ENCODE measurements around the gene HIGD1B.

The HIGD1B gene

DNA sequence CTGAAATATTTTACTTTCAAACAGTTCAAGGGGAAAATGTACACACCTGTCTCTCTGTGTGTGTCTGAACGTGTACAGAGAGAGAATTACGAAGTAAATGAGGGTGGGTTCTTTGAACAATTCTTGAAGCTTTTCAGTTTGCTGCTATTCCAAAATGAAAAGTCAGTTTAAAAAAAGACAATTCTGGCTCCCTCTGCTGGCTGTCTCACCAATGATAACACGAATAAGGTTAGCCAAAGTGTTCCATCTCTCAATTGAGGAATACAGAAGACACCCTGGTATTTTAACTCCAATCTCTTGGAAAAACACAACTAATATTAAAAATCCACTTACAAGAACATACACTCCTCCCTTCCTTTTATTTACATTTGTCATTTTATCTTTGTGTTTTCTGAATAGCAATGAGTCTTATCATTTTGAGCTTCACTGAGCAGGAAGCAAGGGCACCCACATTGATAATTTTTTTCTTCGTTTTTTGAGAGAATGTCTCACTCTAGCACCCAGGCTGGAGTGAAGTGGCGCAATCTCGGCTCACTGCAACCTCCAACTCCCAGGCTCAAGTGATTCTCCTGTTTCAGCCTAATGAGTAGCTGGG lies 31.0 kb downstream of the HIGD1B start:
- no peak for DNase-seq (ENCODE audit: low read depth in 2 of 2, low spot score in 1 of 2)

GRCh38 chr17:44879376-44879775 lies 31.7 kb downstream of the HIGD1B start:
- DNase-seq (ENCODE audit: low read depth in 2 of 2, low spot score in 1 of 2) = no peak

GRCh38 chr17:44880062-44880461 lies 32.4 kb downstream of the HIGD1B start:
- DNase-seq (ENCODE audit: low read depth in 2 of 2, low spot score in 1 of 2) = no peak

DNA sequence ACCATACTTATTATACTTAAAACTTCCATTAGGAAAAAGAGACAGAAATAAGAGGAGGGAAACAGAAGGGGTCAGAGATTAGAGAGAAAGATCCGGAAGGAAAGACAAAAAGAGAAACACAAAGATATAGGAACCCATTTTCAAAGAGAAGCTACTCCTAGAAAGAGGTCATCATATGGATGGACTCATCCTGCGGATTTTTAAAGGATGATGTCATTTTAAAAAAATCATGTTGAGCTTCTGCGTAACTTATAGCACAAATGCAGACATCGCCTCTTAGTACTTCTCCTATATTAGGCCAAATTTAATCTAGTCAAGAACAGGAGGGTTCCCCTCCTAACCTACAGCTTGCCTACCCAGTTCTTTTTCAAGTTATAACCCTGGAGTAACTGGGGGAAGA lies 33.5 kb downstream of the HIGD1B start:
- DNase-seq (ENCODE audit: low read depth in 2 of 2, low spot score in 1 of 2) = no peak

GRCh38 chr17:44884941-44885340 lies 37.3 kb downstream of the HIGD1B start:
- DNase-seq (ENCODE audit: low read depth in 2 of 2, low spot score in 1 of 2) = no peak

DNA sequence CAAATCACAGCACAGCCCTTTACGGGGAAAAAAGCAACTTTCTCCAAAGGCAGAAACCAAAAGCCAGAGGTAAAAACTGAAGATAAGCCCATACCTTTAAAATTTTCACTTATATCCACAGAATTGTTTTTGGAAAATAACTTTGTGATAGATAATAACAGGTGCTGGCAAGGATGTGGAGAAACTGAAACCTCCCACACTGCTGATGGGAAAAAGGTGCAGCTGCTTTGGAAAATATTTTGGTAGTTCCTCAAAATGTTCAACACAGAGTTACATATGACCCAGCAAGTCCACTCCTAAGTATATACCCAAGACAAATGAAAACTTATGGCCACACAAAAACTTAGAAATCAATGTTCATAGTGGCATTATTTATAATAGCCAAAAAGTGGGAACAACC lies 39.3 kb downstream of the HIGD1B start:
- no peak for DNase-seq (ENCODE audit: low read depth in 2 of 2, low spot score in 1 of 2)

DNA sequence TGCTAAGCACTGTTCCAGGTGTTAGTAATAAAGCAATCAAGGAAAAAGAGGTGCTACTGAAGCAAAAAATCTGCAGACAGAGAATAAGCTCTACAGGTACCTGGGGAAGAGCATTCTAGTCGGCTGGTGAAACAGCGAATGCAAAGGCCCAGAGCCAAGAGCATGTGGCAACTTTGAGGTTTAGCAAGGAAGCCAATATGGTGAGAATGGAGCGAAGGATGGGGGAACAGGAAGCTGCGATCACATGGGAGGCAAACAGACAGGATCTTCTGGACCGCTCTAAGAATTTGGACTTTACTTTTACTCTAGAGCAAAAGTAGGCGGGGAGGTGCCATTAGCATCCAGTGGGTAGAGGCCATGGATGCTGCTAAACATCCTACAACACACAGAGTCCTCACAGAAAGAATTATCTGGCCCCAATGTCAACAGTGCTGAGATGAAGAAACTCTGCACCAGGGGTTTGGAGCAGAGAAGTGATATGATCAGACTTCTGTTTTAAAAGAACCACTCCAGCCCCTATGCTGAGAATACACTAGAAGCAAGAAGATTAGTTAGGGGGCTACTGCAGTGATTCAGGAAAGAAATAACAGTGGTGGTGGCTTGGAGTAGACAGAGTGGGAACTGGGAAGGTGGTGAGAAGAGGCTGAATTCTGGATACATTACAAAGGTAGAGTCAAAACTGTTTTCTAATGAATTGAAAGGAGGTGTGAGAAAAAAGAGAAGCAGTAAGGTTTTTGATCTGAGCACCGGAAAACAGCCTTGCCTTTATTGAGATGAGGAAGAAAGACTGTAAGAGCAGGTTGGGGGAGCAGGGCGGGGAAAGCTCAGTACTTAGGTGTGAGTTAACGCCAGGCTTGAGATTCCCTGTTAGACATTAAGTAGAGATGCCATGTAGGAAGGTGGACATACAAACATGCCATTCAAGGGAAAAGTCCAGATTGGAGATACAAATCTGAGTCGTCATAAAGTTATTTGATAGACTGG lies 40.6 kb downstream of the HIGD1B start:
- no peak for DNase-seq (ENCODE audit: low read depth in 2 of 2, low spot score in 1 of 2)

DNA sequence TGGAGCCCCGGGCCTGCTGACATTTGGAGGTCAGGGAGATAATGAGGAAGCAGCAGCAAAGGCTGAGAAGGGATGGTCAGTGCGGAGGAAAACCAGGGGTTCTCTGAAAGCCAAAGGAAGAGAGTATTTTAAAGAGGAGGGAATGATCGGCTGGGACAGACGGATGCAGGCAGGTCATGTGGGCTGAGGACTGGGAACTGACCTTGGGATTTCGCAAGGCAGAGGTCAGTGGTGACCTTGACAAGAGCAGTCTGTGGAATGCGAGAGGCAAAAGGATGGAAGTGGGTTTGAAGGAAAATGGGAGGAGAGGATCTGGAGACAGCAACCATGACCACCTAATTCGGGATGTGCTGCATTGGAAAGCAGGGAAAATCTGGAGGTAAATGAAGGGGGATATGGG lies 41.3 kb downstream of the HIGD1B start:
- no peak for DNase-seq (ENCODE audit: low read depth in 2 of 2, low spot score in 1 of 2)

GRCh38 chr17:44892250-44892649 lies 44.6 kb downstream of the HIGD1B start:
- DNase-seq (ENCODE audit: low read depth in 2 of 2, low spot score in 1 of 2) = no peak

GRCh38 chr17:44894642-44895041 lies 47.0 kb downstream of the HIGD1B start:
- no peak for DNase-seq (ENCODE audit: low read depth in 2 of 2, low spot score in 1 of 2)

DNA sequence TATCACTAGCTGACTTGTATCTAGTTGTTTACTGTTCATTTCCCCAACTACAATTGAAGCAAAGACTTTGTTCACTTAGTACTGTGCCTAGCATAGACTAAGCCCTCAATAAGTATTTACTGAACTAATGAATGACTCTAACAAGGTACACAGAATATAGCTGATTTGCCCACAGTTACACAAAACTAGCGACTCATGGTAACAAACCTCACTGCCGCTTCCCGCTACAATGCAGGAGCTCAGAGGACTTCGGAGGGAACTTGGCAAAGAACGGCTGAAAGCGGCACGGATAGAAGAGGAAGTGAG lies 51.0 kb downstream of the HIGD1B start:
- no peak for DNase-seq (ENCODE audit: low read depth in 2 of 2, low spot score in 1 of 2)

DNA sequence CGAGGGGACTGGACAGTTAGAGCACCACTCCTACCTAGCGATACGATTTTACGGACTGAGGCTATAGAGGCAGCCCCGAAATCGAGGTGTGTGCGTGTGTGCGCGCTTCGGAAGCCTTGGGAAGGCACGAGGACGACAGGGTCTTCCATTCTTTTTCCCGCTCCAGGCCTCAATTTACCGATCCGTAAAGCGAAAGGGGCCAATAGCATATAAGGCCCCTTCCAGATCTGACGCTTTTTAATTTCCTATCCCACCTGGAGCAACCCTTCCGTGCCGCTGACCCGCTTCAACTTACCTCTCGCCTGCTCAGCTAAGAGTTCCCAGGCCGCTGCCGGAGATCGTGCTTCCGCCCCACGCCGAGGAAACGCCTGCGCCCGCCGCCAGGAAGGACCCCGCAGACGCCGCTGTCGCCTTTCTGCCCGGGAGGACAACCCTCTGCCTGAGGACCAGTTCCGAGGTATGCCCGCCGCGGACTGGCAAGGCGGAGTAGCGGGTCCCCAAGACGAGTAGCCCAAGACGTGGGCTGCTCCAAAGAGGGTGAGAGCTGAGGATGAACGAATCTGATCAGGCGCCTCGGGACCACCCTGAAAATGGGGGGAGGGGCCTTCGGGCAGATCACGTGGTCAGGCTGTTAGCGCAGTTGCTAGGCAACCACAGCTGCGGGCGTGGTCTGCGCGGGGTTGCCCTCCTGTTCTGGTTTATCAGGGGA lies 51.5 kb downstream of the HIGD1B start, which contains the start of gene EFTUD2:
Gene EFTUD2, minus strand, starts transcription at position 372 of the 709 bp plus-strand sequence. CDS start 4,924 bp downstream, outside the sequence.
- peak; percentile 84 to 89 for DNase-seq (ENCODE audit: low read depth in 2 of 2, low spot score in 1 of 2)

Measured in stimulated activated CD8-positive, alpha-beta memory T cell treated with anti-CD3 and anti-CD28 coated beads, Interleukin-4, amount 100 ng/mL, for 4 hours (primary cell).